Measurements from ENCODE around the gene TJP3.

Gene TJP3

GRCh38 chr19:3766520-3766919 lies 58.3 kb downstream of the TJP3 start:
- no peak for DNase-seq (ENCODE audit: low read depth in 2 of 2)

DNA sequence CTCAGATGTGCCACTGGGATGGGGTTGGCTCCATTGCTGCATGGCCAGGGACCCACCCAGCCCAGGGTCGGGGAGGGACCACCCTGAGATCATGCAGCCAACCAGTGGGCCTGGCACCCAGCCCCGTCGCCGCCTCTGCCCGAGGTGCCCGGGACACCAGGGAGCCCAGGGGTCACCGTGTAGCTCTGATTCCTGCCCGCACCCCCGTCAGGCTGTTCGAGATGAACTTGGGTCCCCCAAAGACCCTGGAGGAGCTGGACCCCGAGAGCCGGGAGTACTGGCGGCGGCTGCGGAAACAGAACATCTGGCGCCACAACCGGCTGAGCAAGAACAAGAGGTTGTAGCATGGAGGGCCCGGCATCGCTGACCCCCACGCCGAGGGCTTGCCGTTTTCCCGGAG lies 58.9 kb downstream of the TJP3 start:
- no peak for DNase-seq (ENCODE audit: low read depth in 2 of 2)

GRCh38 chr19:3768015-3768747 lies 60.0 kb downstream of the TJP3 start:
- no peak for DNase-seq (ENCODE audit: low read depth in 2 of 2)

DNA sequence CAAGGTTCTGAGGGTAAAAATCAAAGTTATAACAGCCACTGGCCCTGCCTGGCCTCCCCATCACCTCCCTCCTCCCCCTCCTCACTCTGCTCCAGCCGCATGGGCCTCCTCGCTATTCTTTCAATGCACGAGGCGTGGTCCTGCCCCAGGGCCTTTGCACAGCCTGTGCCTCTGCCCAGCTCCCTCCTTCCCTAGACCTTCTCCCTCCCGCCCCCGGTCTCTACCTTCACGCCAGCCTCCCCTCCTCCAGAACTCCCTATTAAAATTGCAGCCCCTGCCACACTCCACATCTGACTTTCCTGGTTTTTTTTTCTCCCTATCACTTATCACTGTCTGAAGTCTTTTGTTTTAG lies 60.5 kb downstream of the TJP3 start:
- no peak for DNase-seq (ENCODE audit: low read depth in 2 of 2)

- no peak for DNase-seq (ENCODE audit: low read depth in 2 of 2)
Observed at GRCh38 chr19:3769494-3769893, 61.3 kb downstream of the TJP3 start.

DNA sequence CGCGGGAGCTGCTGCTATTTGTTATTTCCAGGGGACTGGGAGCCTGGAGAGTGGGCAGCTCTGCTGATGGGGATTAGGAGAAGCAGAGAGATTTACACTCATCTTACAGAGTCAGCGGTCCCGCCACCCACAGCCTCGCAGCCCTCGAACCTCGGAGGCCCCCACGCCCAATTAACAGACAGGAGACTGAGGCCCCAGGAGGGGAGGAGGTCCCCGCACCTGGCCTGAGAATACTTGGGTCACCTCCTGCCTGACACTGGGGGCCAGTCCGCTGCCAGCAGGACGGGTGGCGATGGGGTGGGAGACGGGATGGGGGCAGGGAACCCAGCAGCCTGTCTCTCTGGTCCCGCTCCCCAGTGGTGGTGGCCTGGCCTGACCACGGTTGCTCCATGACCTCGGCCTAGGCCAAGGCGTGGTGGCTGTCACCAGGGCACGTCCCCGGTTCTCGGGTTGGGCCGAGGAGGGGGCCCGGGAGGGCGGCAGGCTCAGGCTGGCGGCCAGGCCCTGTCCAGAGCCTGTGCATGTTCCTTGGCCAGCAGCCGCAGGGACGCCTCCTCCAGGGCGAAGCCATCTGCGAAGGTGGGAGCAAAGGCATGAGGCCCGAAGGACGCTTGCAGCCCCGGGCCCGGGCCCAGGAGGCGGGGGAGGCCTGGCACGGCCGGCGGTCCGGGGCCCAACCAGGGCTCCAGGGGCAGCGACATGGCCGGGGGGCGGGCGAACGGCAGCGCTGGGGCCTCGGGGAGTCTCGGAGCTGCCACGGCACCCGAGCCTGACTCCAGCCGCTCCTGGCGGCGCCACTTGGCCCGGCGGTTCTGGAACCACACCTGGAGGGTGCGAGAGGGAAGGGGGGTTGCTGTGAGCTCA lies 62.2 kb downstream of the TJP3 start:
- no peak for DNase-seq (ENCODE audit: low read depth in 2 of 2)

DNA sequence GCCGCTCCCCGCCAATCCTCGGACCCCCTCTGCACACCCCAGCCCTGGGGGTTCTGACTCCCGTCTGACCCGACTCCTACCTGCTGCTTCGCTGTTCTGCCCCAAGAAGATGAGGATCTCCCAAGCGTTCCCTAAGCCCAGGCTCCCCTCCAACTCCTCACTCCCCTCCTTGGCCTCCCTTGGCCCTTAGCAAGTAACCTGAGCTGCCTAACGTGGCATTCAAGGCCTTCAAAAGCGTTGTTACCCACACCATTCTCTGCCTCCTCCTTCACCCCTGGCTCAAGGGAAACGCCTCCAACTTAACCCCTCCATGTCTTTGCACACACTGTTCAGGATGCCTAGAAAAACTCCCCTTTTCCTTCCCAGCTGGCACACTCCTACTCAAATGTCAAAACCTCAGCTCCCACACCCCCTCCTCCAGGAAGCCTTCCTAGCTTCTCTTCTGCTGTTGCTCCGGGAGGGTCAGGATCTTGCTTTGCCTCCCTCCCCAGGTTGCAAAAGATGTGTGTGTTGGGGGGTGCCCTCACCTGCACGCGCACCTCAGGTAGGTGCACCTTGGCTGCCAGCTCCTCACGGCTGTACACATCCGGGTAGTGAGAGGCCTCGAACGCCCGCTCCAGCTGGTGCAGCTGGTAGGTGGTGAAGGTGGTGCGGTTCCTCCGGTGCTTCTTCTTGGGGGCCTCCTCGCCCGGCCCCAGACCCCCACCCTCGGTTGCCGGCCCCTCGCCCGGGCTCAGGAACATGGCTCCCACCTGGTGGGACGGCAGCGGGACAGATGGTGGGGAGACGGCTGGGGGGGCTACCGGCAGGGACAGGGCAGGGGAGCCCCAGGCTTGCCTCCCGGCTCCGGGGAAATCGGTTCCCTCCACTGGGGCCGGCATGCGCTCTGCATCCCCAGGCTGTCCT lies 63.1 kb downstream of the TJP3 start:
- DNase-seq (ENCODE audit: low read depth in 2 of 2): no peak

GRCh38 chr19:3771906-3772455 lies 63.8 kb downstream of the TJP3 start, which contains the start of gene RAX2:
Gene RAX2 (minus strand): TSS chr19:3772228. CDS start chr19:3771742, 486 bp downstream.
- no peak for DNase-seq (ENCODE audit: low read depth in 2 of 2)

- no peak for DNase-seq (ENCODE audit: low read depth in 2 of 2)
Observed at GRCh38 chr19:3773814-3774515, 65.8 kb downstream of the TJP3 start.

GRCh38 chr19:3774621-3775373 lies 66.6 kb downstream of the TJP3 start:
- no peak for DNase-seq (ENCODE audit: low read depth in 2 of 2)

DNA sequence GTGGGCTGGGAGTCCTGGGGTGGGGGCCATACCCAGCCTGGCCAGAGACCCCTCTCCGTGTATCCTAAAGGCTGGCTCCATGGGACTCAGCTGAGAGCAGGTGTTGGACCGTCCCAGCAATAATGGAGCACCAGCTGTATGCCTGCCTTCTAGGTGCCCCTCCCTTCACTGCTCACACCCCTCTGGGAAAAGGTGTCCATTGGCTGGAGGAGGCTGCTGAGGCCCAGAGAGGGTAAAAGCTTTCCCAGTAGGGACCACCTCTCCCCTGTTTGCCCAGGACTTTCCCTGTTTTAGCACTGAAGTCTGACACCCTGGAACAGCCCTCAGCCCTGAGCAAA lies 67.2 kb downstream of the TJP3 start:
- DNase-seq (ENCODE audit: low read depth in 2 of 2): no peak

- DNase-seq (ENCODE audit: low read depth in 2 of 2): no peak
Observed at GRCh38 chr19:3775831-3776230, 67.6 kb downstream of the TJP3 start.

DNA sequence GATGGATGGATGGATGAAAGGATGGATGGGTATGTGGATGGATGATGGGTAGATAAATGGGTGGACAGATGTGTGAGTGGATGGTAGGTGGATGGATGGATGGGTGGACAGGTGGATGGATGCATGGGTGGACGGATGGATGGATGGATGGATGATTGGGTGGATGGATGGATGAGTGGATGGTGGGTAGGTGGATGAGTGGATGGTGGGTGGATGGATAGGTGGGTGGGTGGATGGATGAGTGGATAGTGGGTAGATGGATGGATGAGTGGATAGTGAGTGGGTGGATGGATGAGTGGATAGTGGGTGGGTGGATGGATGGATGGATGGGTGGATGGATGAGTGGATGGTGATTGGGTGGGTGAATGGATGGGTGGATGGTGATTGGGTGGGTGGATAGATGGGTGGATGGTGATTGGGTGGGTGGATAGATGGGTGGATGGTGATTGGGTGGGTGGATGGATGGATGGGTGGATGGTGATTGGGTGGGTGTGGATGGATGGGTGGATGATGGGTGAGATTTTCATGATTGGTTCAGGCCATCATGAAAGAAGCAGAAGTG lies 68.4 kb downstream of the TJP3 start:
- DNase-seq (ENCODE audit: low read depth in 2 of 2): no peak

GRCh38 chr19:3778104-3778867 lies 70.1 kb downstream of the TJP3 start:
- DNase-seq (ENCODE audit: low read depth in 2 of 2): no peak

DNA sequence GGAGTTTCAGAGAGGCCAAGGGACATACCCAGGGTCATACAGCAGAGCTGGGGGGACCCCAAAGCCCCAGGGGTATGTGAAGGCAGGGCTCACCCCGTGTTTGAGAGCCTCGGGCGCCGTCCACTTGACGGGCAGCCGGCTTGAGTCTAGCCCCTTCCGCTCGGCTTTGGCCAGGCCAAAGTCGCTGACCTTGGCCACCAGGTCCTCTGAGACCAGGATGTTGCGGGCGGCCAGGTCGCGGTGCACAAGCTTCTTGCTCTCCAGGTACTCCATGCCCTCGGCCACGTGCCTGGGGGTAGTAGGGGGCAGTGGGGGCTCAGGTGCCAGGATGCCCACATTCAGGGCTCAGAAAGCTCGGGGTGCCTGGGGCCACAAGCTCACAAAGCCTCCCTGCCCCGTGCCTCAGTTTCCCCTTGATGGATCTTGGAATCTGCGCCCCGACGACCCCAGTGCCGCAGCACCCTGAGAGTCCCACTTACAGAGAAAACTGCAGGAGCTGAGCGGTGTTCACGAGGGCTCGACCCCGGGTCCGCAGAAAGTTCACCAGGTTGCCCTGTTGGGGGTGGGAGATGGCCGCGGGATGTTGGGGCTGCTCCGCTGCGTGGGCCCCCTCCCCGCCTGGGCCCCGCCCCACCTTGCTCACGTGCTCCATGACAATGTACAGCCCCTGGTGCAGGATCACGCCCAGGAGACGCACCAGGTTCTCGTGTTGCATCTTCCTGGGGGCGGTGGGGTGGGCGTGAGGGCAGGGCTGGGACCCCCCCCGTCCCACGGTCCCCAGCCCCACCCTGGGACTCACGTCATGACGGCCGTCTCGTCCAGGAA lies 70.9 kb downstream of the TJP3 start:
- no peak for DNase-seq (ENCODE audit: low read depth in 2 of 2)

- DNase-seq (ENCODE audit: low read depth in 2 of 2): no peak
Observed at GRCh38 chr19:3780786-3781304, 72.7 kb downstream of the TJP3 start.

DNA sequence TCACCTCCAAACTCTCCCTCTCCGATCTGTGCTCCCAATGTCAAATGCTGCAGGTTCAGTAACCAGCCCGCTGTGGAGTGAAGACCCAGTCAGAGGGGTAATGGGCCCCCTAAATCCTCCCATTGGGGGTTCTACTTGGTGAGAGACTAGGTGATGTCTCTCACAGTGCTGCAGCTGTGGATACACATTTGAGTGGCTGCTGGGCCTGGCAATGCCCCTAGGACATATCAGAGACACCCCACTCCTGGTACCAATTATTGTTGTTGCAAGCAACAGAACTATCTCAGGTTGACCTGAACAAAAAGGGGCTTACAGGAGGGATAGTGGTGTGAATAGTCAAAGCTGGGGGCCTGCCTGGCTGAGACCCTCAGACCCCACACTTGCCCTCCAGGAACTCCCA lies 73.4 kb downstream of the TJP3 start:
- no peak for DNase-seq (ENCODE audit: low read depth in 2 of 2)

DNA sequence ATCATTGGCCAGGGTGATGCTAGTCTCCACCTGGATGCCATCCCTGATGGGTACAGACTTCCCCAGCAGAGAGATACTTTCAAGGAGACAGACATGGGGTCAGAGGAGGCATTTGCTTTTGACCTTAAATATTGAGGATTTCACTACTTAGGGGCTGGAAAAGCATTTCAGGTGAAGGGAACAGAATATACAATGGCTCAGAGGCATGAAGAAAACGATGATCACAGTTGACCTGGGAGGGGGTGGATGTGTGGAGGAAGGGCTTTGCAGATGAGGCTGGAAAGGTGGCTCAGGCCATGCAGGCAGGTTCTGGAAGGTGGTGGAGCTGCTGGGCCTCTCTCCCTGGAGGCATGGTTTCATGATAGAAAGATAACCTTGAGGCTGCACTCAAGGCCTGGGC lies 74.1 kb downstream of the TJP3 start:
- DNase-seq (ENCODE audit: low read depth in 2 of 2): no peak
